MM.1S (cell line): ENCODE results near the gene GAB2.

ENCODE experiments used
- EZH2phosphoT487 ChIP-seq: fragments of 300-600 bp; sonication (generic); IDR thresholded peaks from 2 replicates; pipeline ENCODE4 v1.6.1; 2018; ENCODE audit warnings: antibody characterized with exemption, low read length
- TF ChIP-seq, protein P1 (sequence below): fragments of 300-600 bp; sonication (generic); IDR thresholded peaks from 2 replicates; pipeline ENCODE4 v1.5.1; 2016; ENCODE audit warnings: antibody characterized with exemption, low read length, mixed read lengths

DNA sequence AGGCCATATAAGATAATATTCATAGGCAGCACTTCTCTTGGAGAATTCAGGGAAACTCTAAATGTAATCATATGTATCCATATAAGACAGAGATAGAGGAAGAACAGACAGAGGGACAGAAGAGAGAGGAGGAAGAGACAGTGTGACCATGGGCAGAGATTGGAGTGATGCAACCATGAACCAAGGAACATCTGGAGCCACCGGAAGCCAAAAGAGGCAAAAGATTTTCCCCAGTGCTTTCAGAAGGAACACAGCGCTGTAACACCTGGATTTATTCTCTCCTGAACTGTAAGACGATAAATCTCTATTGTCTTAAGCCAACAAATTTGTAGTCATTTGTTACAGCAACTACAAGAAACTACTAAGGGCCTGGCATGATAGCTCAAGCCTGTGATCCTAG, 57.7 kb downstream of the GAB2 start:
- TF ChIP-seq, protein P1, sequence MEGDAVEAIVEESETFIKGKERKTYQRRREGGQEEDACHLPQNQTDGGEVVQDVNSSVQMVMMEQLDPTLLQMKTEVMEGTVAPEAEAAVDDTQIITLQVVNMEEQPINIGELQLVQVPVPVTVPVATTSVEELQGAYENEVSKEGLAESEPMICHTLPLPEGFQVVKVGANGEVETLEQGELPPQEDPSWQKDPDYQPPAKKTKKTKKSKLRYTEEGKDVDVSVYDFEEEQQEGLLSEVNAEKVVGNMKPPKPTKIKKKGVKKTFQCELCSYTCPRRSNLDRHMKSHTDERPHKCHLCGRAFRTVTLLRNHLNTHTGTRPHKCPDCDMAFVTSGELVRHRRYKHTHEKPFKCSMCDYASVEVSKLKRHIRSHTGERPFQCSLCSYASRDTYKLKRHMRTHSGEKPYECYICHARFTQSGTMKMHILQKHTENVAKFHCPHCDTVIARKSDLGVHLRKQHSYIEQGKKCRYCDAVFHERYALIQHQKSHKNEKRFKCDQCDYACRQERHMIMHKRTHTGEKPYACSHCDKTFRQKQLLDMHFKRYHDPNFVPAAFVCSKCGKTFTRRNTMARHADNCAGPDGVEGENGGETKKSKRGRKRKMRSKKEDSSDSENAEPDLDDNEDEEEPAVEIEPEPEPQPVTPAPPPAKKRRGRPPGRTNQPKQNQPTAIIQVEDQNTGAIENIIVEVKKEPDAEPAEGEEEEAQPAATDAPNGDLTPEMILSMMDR: no peak
- TF ChIP-seq EZH2phosphoT487: no peak
